OCI-LY7 (cell line): ENCODE measurements around the gene SORCS1. TPM values are rescaled to one million over a fixed set of nuclear protein-coding genes. Genes with fewer than 3 reads are reported as not detected.

Source experiments
- BruUV-seq: library from RNA; stranded (reverse); fragments of 400-500 nt; replicated peaks from 2 replicates; lab custom pipeline; 2021; lab: Mats Ljungman, UMichigan
- CTCF ChIA-PET: fragments of 300-600 bp; sonication (Branson Sonifier 250); formaldehyde crosslinking; loops from one replicate; lab custom pipeline; 2022; ENCODE audit warnings: antibody characterized with exemption; ENCODE audit not compliant: unreplicated experiment; lab: Charles Lee
- POLR2A ChIA-PET: fragments of 300-600 bp; sonication (Branson Sonifier 250); formaldehyde crosslinking; loops from one replicate; lab custom pipeline; 2022; ENCODE audit warnings: antibody characterized with exemption; lab: Charles Lee
- DNase-seq: peaks from one replicate; pipeline ENCODE4 v3.0.0-alpha.2; 2015; ENCODE audit warnings: low spot score
- H2AFZ ChIP-seq: fragments of 200-600 bp; sonication (generic), shearing (Covaris generic); 2 replicates; pipeline ENCODE4 v1.6.1; 2014; ENCODE audit warnings: mild to moderate bottlenecking, antibody characterized with exemption, low read length, moderate library complexity
- H3K27ac ChIP-seq: fragments of 200-600 bp; sonication (generic); 2 replicates; pipeline ENCODE4 v1.5.1; 2014; ENCODE audit warnings: mixed run types, low read depth, mild to moderate bottlenecking, moderate library complexity, low read length, inconsistent platforms; ENCODE audit not compliant: poor library complexity, severe bottlenecking
- H3K36me3 ChIP-seq: fragments of 200-600 bp; sonication (generic); 2 replicates; pipeline ENCODE4 v1.6.1; 2014; ENCODE audit warnings: mild to moderate bottlenecking, antibody characterized with exemption, low read length, moderate library complexity, mixed read lengths; ENCODE audit not compliant: insufficient read depth
- H3K4me1 ChIP-seq: fragments of 200-600 bp; sonication (generic); 2 replicates; pipeline ENCODE4 v1.5.1; 2014; ENCODE audit warnings: mild to moderate bottlenecking, low read length; ENCODE audit not compliant: insufficient read depth, poor library complexity, severe bottlenecking
- H3K4me2 ChIP-seq: fragments of 200-600 bp; sonication (generic); 2 replicates; pipeline ENCODE4 v1.6.1; 2014; ENCODE audit warnings: mild to moderate bottlenecking, low read length
- H3K4me3 ChIP-seq: fragments of 200-600 bp; sonication (generic); 2 replicates; pipeline ENCODE4 v1.5.1; 2014; ENCODE audit warnings: mild to moderate bottlenecking, low read depth, low read length; ENCODE audit not compliant: poor library complexity, severe bottlenecking
- H3K79me2 ChIP-seq: fragments of 200-600 bp; sonication (generic); 2 replicates; pipeline ENCODE4 v1.6.1; 2016; ENCODE audit warnings: low read depth, mild to moderate bottlenecking, low read length, moderate library complexity, mixed read lengths; ENCODE audit not compliant: insufficient read depth
- H3K9me2 ChIP-seq: fragments of 200-600 bp; sonication (generic); 2 replicates; pipeline ENCODE4 v1.6.1; 2016; ENCODE audit warnings: mild to moderate bottlenecking, low read length, mixed read lengths; ENCODE audit not compliant: insufficient read depth
- H3K9me3 ChIP-seq: fragments of 200-600 bp; sonication (generic); 2 replicates; pipeline ENCODE4 v1.6.1; 2014; ENCODE audit warnings: mild to moderate bottlenecking, mixed run types, low read length, mixed read lengths
- H4K20me1 ChIP-seq: fragments of 200-600 bp; sonication (generic); 2 replicates; pipeline ENCODE4 v1.6.1; 2014; ENCODE audit warnings: mild to moderate bottlenecking, antibody characterized with exemption, low read length, moderate library complexity, mixed read lengths; ENCODE audit not compliant: insufficient read depth
- CTCF ChIP-seq: fragments of 200-600 bp; sonication (generic); conservative IDR thresholded peaks from 2 replicates; pipeline ENCODE4 v1.5.1; 2014; ENCODE audit warnings: mild to moderate bottlenecking, antibody characterized with exemption, low read length, moderate library complexity, mixed read lengths
- EZH2phosphoT487 ChIP-seq: fragments of 200-600 bp; sonication (generic); IDR thresholded peaks from 2 replicates; pipeline ENCODE4 v1.6.1; 2018; ENCODE audit warnings: low read depth, borderline replicate concordance, mild to moderate bottlenecking, mixed run types, antibody characterized with exemption, low read length, moderate library complexity, mixed read lengths
- intact Hi-C: fragments of 100-400 bp; cut with micrococcal nuclease; formaldehyde crosslinking; loops from one replicate; pipeline ENCODE4 v1.10.0; 2022; ENCODE audit not compliant: unreplicated experiment
- total RNA-seq, 2 experiments: library from RNA; depleted of rRNA in 1 of 2; stranded (reverse); fragments of >200 nt in 1 of 2; shearing (Covaris generic) in 1 of 2; gene quantifications; 2 replicates each; pipeline ENCODE4 v1.2.3, GENCODE V29; 2014 to 2022

The SORCS1 gene
- total RNA-seq, 2 experiments from 2014 or later = not detected

GRCh38 chr10:107075117-107075516 is 89.4 kb downstream of the SORCS1 start:
- no peak overlapping the region for H2AFZ ChIP-seq
- no peaks in the 10 kb centered on the region for H3K79me2 ChIP-seq
- BruUV-seq = no TSS peak
- intact Hi-C loops = no loop called here
- H3K9me3 ChIP-seq = no peaks in the 10 kb centered on the region
- no peak overlapping the region for H3K4me3 ChIP-seq
- no peaks in the 10 kb centered on the region for H3K4me1 ChIP-seq
- ChIA-PET POLR2A (no interaction called here), CTCF (no interaction called here)
- no peaks in the 10 kb centered on the region for H3K9me2 ChIP-seq
- no peak overlapping the region for H3K27ac ChIP-seq
- H4K20me1 ChIP-seq = no peaks in the 10 kb centered on the region
- no peak for DNase-seq
- TF ChIP-seq EZH2phosphoT487 (no peak), CTCF (no peak)
- H3K36me3 ChIP-seq = no peaks in the 10 kb centered on the region
- H3K4me2 ChIP-seq = no peak overlapping the region

GRCh38 chr10:107072786-107073185 is 91.7 kb downstream of the SORCS1 start:
- Histone ChIP-seq H3K4me3 (no peak overlapping the region), H3K36me3 (no peaks in the 10 kb centered on the region), H3K9me2 (no peaks in the 10 kb centered on the region), H3K4me1 (no peaks in the 10 kb centered on the region), H4K20me1 (no peaks in the 10 kb centered on the region), H3K27ac (no peak overlapping the region), H2AFZ (no peak overlapping the region), H3K4me2 (no peak overlapping the region), H3K79me2 (no peaks in the 10 kb centered on the region), H3K9me3 (no peaks in the 10 kb centered on the region)
- ChIA-PET CTCF (no interaction called here), POLR2A (no interaction called here)
- no TSS peak for BruUV-seq
- no peak for DNase-seq
- TF ChIP-seq EZH2phosphoT487 (no peak), CTCF (no peak)
- intact Hi-C loops = no loop called here

GRCh38 chr10:107072028-107072427 is 92.5 kb downstream of the SORCS1 start:
- POLR2A ChIA-PET = no interaction called here

More at GRCh38 chr10:107072028-107072427, 92.5 kb downstream of the SORCS1 start:
- H3K27ac ChIP-seq = no peak overlapping the region
- no peak overlapping the region for H2AFZ ChIP-seq
- no peak overlapping the region for H3K4me2 ChIP-seq
- no peaks in the 10 kb centered on the region for H3K36me3 ChIP-seq
- DNase-seq = no peak
- TF ChIP-seq EZH2phosphoT487 = no peak
- no peak for TF ChIP-seq CTCF
- H3K4me3 ChIP-seq = no peak overlapping the region
- intact Hi-C loops = no loop called here
- CTCF ChIA-PET = no interaction called here
- H3K9me3 ChIP-seq = no peaks in the 10 kb centered on the region
- BruUV-seq = no TSS peak
- no peaks in the 10 kb centered on the region for H3K4me1 ChIP-seq
- no peaks in the 10 kb centered on the region for H3K9me2 ChIP-seq
- H3K79me2 ChIP-seq = no peaks in the 10 kb centered on the region
- no peaks in the 10 kb centered on the region for H4K20me1 ChIP-seq
